Umbilical cord (tissue), 2 donors: ENCODE measurements around the gene BIK. TPM values are rescaled to one million over a fixed set of nuclear protein-coding genes. Genes with fewer than 3 reads are reported as not detected.
"Not testable (repeated sequence)": the region's sequence is repeated elsewhere in the genome, so short reads cannot be mapped to it uniquely, and the experiment has no call there.

Experiments used
- DNase-seq: peaks from one replicate; pipeline ENCODE4 v3.0.0-alpha.2; 2015; ENCODE audit warnings: low spot score
- total RNA-seq: library from RNA; depleted of rRNA; stranded (reverse); fragments of >200 nt; gene quantifications from one replicate; pipeline ENCODE4 v1.2.3, GENCODE V29; 2014; ENCODE audit warnings: low replicate concordance; ENCODE audit not compliant: insufficient read depth

BIK gene
- total RNA-seq, 1 donor from 2014 or later: not detected

- no peak for DNase-seq
These were observed 24.0 kb downstream of the BIK start for GRCh38 chr22:43134553-43134952.

- DNase-seq: no peak
These were observed 25.0 kb downstream of the BIK start for GRCh38 chr22:43135565-43135964.

DNA sequence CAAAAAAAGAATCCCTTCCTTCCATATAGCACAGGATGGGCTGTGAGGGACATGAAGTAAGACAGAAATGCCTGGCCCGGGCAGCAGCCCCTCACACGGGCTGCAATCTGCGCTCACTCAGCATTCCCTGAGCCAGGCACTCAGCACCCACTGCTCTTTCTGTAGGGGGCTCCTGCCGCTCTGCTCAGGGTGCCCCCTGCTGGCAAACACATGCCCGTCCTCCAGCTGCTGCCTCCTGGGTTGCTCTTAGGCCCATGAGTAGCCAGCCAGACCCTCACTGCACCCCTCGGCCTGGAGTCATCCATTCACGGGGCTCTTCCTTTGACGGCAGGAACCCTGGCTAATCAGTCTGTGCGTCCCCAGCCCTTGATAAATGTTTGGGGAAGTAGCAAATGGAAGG, 25.7 kb downstream of the BIK start:
- DNase-seq: no peak

- no peak for DNase-seq
These were observed 26.3 kb downstream of the BIK start for GRCh38 chr22:43136801-43137200.

- DNase-seq: peak; percentile 84
These were observed 32.5 kb downstream of the BIK start, which contains the start of gene MCAT for GRCh38 chr22:43142880-43143562. MCAT (minus strand) TSS chr22:43143398; CDS start chr22:43143348, 50 bp downstream.

DNA sequence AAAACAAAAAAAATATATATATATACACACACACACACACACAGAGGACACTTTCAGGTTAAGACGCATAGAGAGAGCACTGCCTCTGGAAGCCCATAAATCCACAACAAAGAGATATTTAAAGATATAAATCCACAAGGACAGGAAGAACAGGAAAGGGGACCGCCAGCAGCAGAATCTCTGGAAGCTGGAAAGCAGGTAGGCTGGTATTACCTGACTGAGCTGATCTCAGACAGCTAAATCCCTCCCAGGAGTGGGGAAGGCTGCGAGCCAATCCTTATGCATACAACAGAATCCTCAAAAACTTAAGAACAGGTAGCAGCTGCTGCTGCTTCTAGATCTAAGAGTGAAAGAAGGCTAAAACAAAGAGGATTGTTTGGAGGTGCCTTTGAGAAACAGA, 34.4 kb downstream of the BIK start:
- DNase-seq: peak; percentile 25

DNA sequence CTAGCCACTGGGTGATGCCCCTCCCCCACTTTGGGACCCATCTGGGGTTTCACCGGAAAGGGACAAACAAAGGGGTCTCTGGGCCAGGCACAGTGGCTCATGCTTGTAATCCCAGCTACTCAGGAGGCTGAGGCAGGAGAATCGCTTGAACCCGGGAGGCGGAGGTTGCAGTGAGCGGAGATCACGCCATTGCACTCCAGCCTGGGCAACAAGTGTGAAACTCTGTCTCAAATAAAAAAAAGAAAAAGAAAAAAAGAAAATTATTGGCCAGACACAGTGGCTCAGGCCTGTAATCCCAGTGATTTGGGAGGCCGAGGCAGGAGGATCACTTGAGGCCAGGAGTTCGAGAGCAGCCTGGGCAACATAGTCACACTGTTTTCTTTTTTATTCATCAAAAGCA, 34.8 kb downstream of the BIK start:
- not testable (repeated sequence) for DNase-seq

DNA sequence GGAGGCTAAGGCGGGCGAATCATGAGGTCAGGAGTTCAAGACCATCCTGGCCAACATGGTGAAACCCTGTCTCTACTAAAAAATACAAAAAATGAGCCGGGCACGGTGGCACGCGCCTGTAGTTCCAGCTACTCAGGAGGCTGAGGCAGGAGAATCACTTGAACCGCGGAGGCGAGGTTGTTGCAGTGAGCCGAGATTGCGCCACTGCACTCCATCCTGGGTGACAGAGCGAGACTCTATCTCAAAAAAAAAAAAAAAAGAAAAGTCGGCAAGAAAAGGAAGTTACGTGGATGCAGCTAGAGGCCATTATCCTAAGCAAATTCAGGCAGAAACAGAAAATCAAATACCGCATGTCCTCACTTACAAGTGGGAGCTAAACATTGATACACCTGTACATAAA, 35.8 kb downstream of the BIK start:
- not testable (repeated sequence) for DNase-seq

DNA sequence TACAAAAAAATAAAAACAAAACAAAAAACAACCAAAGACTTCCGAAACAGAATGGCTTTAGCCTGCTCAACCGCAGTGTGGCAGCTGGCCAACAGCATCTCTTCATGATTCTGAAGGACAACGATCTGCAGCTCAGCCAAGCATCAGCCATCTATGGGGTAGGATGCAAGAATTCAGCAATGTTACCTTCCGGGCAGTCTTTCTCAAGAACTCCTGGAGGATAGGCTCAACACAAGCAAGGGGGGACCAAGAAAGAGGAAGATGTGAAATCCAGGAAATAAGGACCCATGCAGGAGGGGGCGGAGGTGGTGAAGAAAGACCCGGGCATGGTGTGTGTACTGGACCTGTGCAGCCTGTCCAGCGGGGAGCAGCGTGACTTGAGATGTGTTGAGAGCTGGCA, 37.3 kb downstream of the BIK start:
- no peak for DNase-seq

- no peak for DNase-seq
These were observed 38.0 kb downstream of the BIK start for GRCh38 chr22:43148581-43148980.

DNA sequence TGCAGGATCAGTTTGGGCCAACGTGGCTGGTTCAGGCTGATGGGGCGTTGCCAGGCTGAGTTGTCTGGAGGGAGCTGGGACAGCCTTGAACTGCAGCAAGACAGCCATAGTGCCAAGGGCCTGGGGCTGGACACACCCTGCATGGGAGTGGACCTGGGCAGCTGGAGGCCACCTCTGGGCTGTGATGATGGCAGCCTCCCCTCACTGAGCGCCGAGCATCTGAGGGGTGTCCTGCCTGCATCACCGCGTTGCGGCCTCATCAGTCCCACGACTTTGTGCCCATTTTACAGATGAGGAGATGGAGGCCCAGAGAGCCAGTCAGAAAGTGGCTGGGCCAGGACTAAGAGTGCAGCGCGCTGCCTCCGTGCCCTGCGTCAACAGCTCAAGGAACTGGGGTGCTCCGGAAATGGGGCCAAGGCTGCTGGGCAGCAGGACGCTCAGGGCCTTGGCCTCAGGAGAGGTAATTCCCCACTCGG, 40.2 kb downstream of the BIK start:
- DNase-seq: no peak

GRCh38 chr22:43151251-43152002, 40.9 kb downstream of the BIK start, which contains the start of gene TSPO:
TSPO (plus strand) TSS chr22:43151559; CDS start chr22:43159239, 7,680 bp downstream.
- DNase-seq: peak; percentile 65

GRCh38 chr22:43152003-43152356, 41.4 kb downstream of the BIK start:
- no peak for DNase-seq

DNA sequence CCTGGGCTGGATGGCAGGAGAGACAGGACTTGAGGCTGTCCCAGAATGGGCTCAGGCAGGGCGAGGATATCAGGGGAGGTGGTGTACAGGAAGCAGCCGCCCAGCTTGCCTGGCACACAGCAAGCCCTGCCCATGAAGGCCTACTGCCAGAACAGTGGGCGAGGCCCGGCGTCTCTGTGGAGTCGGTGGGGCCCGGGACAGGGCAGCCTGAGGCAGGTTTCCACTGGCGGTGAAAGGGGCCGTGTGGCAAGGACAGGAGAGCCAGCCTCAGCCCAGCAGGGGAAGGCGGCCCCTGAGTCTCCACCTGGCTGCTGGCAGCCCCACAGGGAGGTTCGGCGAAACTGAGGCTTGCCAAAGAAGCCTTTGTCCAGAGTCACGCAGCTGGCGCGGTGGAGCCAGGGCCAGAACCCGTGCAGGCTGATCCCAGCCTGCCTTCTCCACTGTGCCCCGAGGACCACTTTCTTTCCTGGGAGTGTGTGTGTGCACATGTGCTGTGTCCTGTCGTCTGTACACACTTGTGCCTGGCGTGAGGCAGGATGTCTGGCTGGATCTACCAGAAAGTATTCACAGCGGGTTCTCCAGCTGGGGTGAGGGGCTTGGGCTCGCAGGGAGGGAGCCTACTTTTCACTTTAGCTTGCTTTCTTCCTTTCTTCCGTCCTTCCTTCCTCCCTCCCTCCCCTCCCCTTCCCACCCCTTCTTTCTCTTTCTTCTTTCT, 42.0 kb downstream of the BIK start:
- DNase-seq: peak; percentile 82

GRCh38 chr22:43153899-43154298, 43.3 kb downstream of the BIK start:
- no peak for DNase-seq

DNA sequence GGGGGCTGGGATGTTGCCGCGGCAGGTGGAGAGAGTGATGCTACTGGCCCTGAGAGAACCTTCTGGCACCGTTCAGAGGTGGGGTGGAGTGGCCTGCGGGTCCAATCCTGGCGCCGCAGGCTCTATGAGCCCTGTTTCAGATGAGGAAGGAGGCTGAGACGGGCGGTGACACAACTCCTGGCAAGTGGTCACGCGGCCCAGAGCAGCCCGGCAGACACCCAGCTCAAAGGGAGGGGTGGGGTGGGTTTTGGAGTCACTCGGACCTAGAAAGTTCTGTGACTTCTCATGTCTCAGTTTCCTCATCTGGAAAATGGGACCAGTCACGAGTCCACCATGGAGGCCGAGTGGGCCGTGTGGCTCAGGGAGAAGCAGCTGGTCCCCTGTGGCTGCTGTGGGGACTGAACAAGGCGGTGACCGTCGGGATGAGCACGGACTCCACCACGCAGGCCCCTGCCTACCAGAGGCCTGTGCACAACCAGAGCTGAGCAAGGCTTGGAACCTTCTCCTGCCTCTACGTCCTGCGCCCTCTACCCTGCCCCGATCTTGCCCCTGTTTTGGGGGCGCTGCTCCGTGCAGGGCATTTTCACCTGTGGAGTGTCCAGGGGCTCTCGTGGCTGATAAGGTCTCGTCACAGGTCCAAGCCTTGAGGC, 44.5 kb downstream of the BIK start:
- no peak for DNase-seq

DNA sequence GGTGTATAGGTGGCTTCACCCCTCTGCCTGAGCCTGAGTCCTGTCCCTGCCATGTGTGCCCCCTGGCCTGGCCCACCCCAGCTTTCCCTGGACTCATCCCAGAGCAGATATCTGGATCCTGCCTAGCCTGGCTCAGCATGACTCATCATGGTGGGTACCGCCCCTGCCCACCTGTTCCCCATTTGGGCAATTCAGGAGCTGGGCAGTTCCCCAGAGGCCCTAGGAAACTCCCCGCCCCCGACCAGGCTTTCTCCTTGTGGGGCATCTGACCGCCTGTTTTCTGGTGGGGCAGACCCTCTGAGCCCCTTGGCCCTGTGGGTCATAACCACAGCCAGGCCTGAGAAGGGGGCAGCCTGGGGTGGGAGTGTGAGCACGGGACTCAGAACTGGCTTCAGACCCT, 45.2 kb downstream of the BIK start:
- DNase-seq: no peak

GRCh38 chr22:43156413-43156812, 45.9 kb downstream of the BIK start:
- no peak for DNase-seq

GRCh38 chr22:43157874-43158546, 47.5 kb downstream of the BIK start:
- no peak for DNase-seq

GRCh38 chr22:43158778-43159483, 48.4 kb downstream of the BIK start:
- no peak for DNase-seq
